ENCODE data around the gene CD84.
"Not testable (repeated sequence)": the region's sequence is repeated elsewhere in the genome, so short reads cannot be mapped to it uniquely, and the experiment has no call there.

Gene CD84

GRCh38 chr1:160605792-160606479 is 26.6 kb upstream of the CD84 start:
- DNase-seq (ENCODE audit: low read depth) = no peak
- no peak overlapping the region for H3K4me3 ChIP-seq (replicated peaks; ENCODE audit: low read depth, low read length)
- TF ChIP-seq CTCF (IDR thresholded peaks at IDR 0.05; ENCODE audit: low read length, missing control alignments) = no peak

- no peak overlapping the region for H3K4me3 ChIP-seq (replicated peaks; ENCODE audit: low read depth, low read length)
- no peak for DNase-seq (ENCODE audit: low read depth)
- no peak for TF ChIP-seq CTCF (IDR thresholded peaks at IDR 0.05; ENCODE audit: low read length, missing control alignments)
Observed at GRCh38 chr1:160605205-160605604, 25.9 kb upstream of the CD84 start.

GRCh38 chr1:160597705-160598104 is 18.4 kb upstream of the CD84 start:
- DNase-seq (ENCODE audit: low read depth) = no peak
- H3K4me3 ChIP-seq (replicated peaks; ENCODE audit: low read depth, low read length) = no peak overlapping the region
- no peak for TF ChIP-seq CTCF (IDR thresholded peaks at IDR 0.05; ENCODE audit: low read length, missing control alignments)

- no peak overlapping the region for H3K4me3 ChIP-seq (replicated peaks; ENCODE audit: low read depth, low read length)
- DNase-seq (ENCODE audit: low read depth) = no peak
- no peak for TF ChIP-seq CTCF (IDR thresholded peaks at IDR 0.05; ENCODE audit: low read length, missing control alignments)
Observed at GRCh38 chr1:160597051-160597450, 17.8 kb upstream of the CD84 start.

- no peak for TF ChIP-seq CTCF (IDR thresholded peaks at IDR 0.05; ENCODE audit: low read length, missing control alignments)
- DNase-seq (ENCODE audit: low read depth) = no peak
- H3K4me3 ChIP-seq (replicated peaks; ENCODE audit: low read depth, low read length) = no peak overlapping the region
Observed at GRCh38 chr1:160590488-160590887, 11.2 kb upstream of the CD84 start.

GRCh38 chr1:160588468-160588867 is 9.2 kb upstream of the CD84 start:
- no peak for DNase-seq (ENCODE audit: low read depth)
- no peak overlapping the region for H3K4me3 ChIP-seq (replicated peaks; ENCODE audit: low read depth, low read length)
- TF ChIP-seq CTCF (IDR thresholded peaks at IDR 0.05; ENCODE audit: low read length, missing control alignments) = no peak

- no peak for TF ChIP-seq CTCF (IDR thresholded peaks at IDR 0.05; ENCODE audit: low read length, missing control alignments)
- H3K4me3 ChIP-seq (replicated peaks; ENCODE audit: low read depth, low read length) = no peak overlapping the region
- no peak for DNase-seq (ENCODE audit: low read depth)
Observed at GRCh38 chr1:160584784-160585183, 5.5 kb upstream of the CD84 start.

- not testable (repeated sequence) for H3K4me3 ChIP-seq (replicated peaks; ENCODE audit: low read depth, low read length); DNase-seq (ENCODE audit: low read depth)
Observed at GRCh38 chr1:160582976-160583375, 3.7 kb upstream of the CD84 start.
